HepG2 (cell line): ENCODE measurements around the gene COPS8. TPM values are rescaled to one million over a fixed set of nuclear protein-coding genes. Genes with fewer than 3 reads are reported as not detected.
A peak's percentile ranks its signal among the peaks of the same experiment; 100 is the strongest.

Experiments used
- ATF3 ChIP-seq: sonication (generic); formaldehyde crosslinking; IDR thresholded peaks from 2 replicates; pipeline ENCODE4 v1.4.0; 2020; ENCODE audit warnings: missing genetic modification reagents
- BCLAF1 ChIP-seq: fragments of 450-650 bp; IDR thresholded peaks from 2 replicates; pipeline ENCODE4 v1.6.1; 2017; ENCODE audit warnings: mild to moderate bottlenecking
- BORCS8-MEF2B ChIP-seq: sonication (generic); formaldehyde crosslinking; IDR thresholded peaks from 2 replicates; pipeline ENCODE4 v1.8.0; 2022; ENCODE audit warnings: mild to moderate bottlenecking, missing genetic modification reagents
- DBP ChIP-seq: sonication (generic); formaldehyde crosslinking; IDR thresholded peaks from 2 replicates; pipeline ENCODE4 v1.4.0; 2020; ENCODE audit warnings: missing genetic modification reagents; ENCODE audit errors: not compliant biosample characterization
- HNF4A ChIP-seq: sonication (generic); formaldehyde crosslinking; IDR thresholded peaks from 2 replicates; pipeline ENCODE4 v1.4.0; 2020; ENCODE audit warnings: missing genetic modification reagents
- MZF1 ChIP-seq: sonication (generic); formaldehyde crosslinking; IDR thresholded peaks from 2 replicates; pipeline ENCODE4 v1.8.1; 2023; ENCODE audit warnings: mild to moderate bottlenecking, missing genetic modification reagents, borderline replicate concordance
- NR2C2 ChIP-seq: sonication (generic); formaldehyde crosslinking; IDR thresholded peaks from 2 replicates; pipeline ENCODE4 v1.4.0; 2020; ENCODE audit warnings: missing genetic modification reagents, mild to moderate bottlenecking, moderate library complexity, borderline replicate concordance
- RARG ChIP-seq: sonication (generic); formaldehyde crosslinking; IDR thresholded peaks from 2 replicates; pipeline ENCODE4 v1.4.0; 2020; ENCODE audit warnings: low read depth, mild to moderate bottlenecking, missing genetic modification reagents
- RBM39 ChIP-seq: fragments of 200-400 bp; formaldehyde crosslinking; IDR thresholded peaks from one replicate; pipeline ENCODE4 v1.6.1; 2018; ENCODE audit warnings: antibody characterized with exemption, mild to moderate bottlenecking, low read depth, low read length; ENCODE audit not compliant: poor library complexity, severe bottlenecking
- ZBTB39 ChIP-seq: sonication (generic); formaldehyde crosslinking; IDR thresholded peaks from 2 replicates; pipeline ENCODE4 v1.5.0; 2020; ENCODE audit warnings: missing genetic modification reagents
- ZMAT3 ChIP-seq: sonication (generic); formaldehyde crosslinking; conservative IDR thresholded peaks from 2 replicates; pipeline ENCODE4 v1.7.0; 2021; ENCODE audit warnings: missing genetic modification reagents
- ZNF224 ChIP-seq: sonication (generic); formaldehyde crosslinking; IDR thresholded peaks from 2 replicates; pipeline ENCODE4 v1.5.0; 2020; ENCODE audit warnings: mild to moderate bottlenecking, missing genetic modification reagents
- ZNF326 ChIP-seq: sonication (generic); formaldehyde crosslinking; IDR thresholded peaks from 2 replicates; pipeline ENCODE4 v1.4.0; 2020; ENCODE audit warnings: missing genetic modification reagents, borderline replicate concordance
- ZNF362 ChIP-seq: sonication (generic); formaldehyde crosslinking; IDR thresholded peaks from 2 replicates; pipeline ENCODE4 v1.4.0; 2020; ENCODE audit warnings: missing genetic modification reagents, mild to moderate bottlenecking, borderline replicate concordance
- ZNF558 ChIP-seq: sonication (generic); formaldehyde crosslinking; IDR thresholded peaks from 2 replicates; pipeline ENCODE4 v1.9.0; 2022; ENCODE audit warnings: mild to moderate bottlenecking, missing genetic modification reagents, borderline replicate concordance
- ZNF660 ChIP-seq: sonication (generic); formaldehyde crosslinking; IDR thresholded peaks from 2 replicates; pipeline ENCODE4 v1.5.1; 2020; ENCODE audit warnings: mild to moderate bottlenecking, low read depth, missing genetic modification reagents, borderline replicate concordance
- ZNF766 ChIP-seq: sonication (generic); formaldehyde crosslinking; IDR thresholded peaks from 2 replicates; pipeline ENCODE4 v1.5.0; 2020; ENCODE audit warnings: missing genetic modification reagents, borderline replicate concordance
- polyA plus RNA-seq, 8 experiments: library from polyadenylated mRNA; depleted of rRNA in 3 of 8; stranded (reverse) in 7 of 8; unstranded in 1 of 8; fragments of >200 nt; fragmentation: Illumina TruSeq in 4 of 8; extraction: Trizol in 4 of 8; gene quantifications; 2 replicates each; pipeline versions ENCODE4 v1.2.1 to v1.2.3, GENCODE V29; 2011 to 2016; ENCODE audit warnings: low read depth in 4 of 8, missing spikeins in 1 of 8, mixed read lengths in 1 of 8; ENCODE audit not compliant: insufficient read depth in 1 of 8
- total RNA-seq, 5 experiments: library from RNA; depleted of rRNA; stranded (reverse); fragments of >200 nt; fragmentation: Illumina TruSeq; extraction: Trizol; gene quantifications; 2 replicates each; pipeline ENCODE4 v1.2.3, GENCODE V29; 2016; ENCODE audit warnings: low read depth in 1 of 5

COPS8 gene
- total and polyA plus RNA-seq, 2 of the 13 experiments (the other 11 are each of a cell fraction or from before 2014, with no cell fraction given) = 86.3 to 96.6 TPM

- TF ChIP-seq ATF3 (CRISPR knock-in tag) (peak; percentile 78), RARG (CRISPR knock-in tag) (no peak; the same call in 1 of the 2 replicates), HNF4A (CRISPR knock-in tag) (peak; percentile 59), ZNF362 (peak; percentile 20; the same call in 1 of the 2 replicates), ZNF326 (no peak), MZF1 (CRISPR knock-in tag) (no peak), ZBTB39 (CRISPR knock-in tag) (peak; percentile 91; the same call in 1 of the 2 replicates), BORCS8-MEF2B (CRISPR knock-in tag) (peak; percentile 95), NR2C2 (CRISPR knock-in tag) (peak; percentile 95), BCLAF1 (no peak), ZNF766 (CRISPR knock-in tag) (peak; percentile 79; the same call in 1 of the 2 replicates), ZNF558 (CRISPR knock-in tag) (peak; percentile 85; the same call in 1 of the 2 replicates), DBP (CRISPR knock-in tag) (peak; percentile 92), RBM39 (peak; percentile 22), ZMAT3 (CRISPR knock-in tag) (peak; percentile 94), ZNF224 (peak; percentile 97; the same call in 1 of the 2 replicates), ZNF660 (CRISPR knock-in tag) (no peak)
Observed at GRCh38 chr2:237085248-237086221, at the start of gene COPS8 (continued).
